Measurements from ENCODE around the gene HRCT1.
"Not testable (repeated sequence)": the region's sequence is repeated elsewhere in the genome, so short reads cannot be mapped to it uniquely, and the experiment has no call there.

DNA sequence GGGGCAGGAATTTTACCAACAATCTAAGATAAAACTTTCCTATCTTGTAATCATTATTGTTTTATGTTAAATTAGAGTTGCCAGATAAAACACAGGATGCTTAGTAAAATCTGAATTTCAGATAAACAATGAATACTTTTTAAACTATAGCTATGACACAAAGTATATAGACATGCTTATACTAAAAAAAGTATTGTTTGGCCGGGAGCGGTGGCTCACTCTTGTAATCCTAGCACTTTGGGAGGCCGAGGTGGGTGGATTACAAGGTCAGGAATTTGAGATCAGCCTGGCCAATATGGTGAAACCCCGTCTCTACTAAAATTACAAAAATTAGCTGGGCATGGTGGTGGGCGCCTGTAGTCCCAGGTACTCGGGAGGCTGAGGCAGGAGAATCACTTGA lies 28.1 kb downstream of the HRCT1 start:
- TF ChIP-seq, protein P1, sequence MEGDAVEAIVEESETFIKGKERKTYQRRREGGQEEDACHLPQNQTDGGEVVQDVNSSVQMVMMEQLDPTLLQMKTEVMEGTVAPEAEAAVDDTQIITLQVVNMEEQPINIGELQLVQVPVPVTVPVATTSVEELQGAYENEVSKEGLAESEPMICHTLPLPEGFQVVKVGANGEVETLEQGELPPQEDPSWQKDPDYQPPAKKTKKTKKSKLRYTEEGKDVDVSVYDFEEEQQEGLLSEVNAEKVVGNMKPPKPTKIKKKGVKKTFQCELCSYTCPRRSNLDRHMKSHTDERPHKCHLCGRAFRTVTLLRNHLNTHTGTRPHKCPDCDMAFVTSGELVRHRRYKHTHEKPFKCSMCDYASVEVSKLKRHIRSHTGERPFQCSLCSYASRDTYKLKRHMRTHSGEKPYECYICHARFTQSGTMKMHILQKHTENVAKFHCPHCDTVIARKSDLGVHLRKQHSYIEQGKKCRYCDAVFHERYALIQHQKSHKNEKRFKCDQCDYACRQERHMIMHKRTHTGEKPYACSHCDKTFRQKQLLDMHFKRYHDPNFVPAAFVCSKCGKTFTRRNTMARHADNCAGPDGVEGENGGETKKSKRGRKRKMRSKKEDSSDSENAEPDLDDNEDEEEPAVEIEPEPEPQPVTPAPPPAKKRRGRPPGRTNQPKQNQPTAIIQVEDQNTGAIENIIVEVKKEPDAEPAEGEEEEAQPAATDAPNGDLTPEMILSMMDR (IDR thresholded peaks at IDR 0.05; ENCODE audit: insufficient read depth, low read length, poor library complexity, severe bottlenecking) = not testable (repeated sequence)
- not testable (repeated sequence) for TF ChIP-seq EZH2phosphoT487 (conservative IDR thresholded peaks at IDR 0.05; ENCODE audit: low read length)
